NCI-H2171 (cell line): Measurements from ENCODE around the gene CLTCL1.
A peak's percentile ranks its signal among the peaks of the same experiment; 100 is the strongest.
"Not testable (repeated sequence)": the region's sequence is repeated elsewhere in the genome, so short reads cannot be mapped to it uniquely, and the experiment has no call there.

Experiments used
- DNase-seq: peaks from one replicate; lab custom pipeline; 2025; lab: John Stamatoyannopoulos, UW

CLTCL1 gene

DNA sequence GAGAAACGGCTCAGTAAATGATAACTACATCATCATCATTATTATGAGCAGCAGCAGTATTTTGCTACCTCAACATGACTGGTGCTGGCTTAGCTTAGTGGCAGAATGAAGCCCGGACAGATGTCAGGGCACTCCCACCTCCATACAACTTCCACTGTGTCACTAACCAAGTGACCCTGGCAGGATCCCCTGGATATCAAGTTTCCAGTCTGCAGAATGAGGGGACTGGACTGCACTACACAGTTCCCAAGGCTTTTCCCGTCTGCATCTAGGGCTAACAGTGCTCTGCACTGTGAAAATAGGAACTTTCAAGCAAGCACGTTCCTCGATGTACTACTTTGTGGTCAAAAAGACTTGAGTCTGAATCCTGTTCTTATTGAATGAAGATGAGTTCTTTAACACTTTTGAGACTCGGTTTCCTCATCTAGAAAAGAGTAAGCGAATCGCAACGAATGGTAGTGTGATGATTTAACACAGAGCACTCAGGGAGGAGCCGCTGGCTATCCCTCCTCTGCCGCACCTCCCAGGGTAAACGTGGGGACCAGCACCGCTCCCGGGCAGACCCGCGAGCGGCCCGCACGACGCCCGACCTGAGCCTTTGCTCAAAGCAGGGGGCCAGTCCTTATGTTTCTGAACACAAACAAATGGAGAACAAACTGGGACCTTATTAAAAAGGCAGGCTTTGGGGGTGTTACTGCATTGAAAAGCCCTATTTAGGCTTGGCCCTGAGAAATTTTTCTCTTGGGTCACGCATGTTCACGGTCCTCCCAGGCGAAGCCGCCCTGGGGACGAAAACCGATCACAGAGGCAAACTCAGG, 910 bp downstream of the CLTCL1 start:
- no peak for DNase-seq

DNA sequence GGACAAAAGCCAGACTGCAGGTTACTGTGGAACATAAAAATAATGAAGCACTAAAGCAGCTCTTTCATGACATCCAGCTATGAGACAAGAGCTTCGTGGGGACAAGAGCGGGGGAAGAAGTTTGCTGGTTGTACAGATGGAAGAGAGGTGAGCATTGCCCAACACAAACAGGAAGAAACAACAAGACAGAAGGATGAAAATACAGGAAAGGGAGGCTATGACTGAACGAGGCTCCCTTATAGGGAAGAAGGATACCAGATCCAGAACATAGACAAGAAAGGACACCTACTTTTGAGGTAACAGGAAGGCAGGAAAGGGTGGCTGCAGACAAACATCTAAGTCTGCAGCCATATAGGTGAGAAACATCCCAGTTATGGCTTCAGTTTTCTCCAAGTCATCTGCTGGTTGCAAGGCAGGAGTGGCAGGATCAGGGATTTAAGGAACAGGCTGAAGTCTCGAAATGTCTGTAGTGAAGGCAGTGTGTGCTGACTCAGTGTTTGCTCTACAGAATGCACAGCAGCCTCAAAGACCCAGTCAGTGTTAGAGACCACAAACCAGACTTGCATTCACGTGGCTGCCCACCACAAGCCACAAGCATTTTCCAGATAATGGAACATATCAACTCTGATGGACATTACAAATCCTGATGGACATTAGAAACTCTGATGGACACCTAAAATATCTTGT, 1.9 kb downstream of the CLTCL1 start:
- no peak for DNase-seq

DNA sequence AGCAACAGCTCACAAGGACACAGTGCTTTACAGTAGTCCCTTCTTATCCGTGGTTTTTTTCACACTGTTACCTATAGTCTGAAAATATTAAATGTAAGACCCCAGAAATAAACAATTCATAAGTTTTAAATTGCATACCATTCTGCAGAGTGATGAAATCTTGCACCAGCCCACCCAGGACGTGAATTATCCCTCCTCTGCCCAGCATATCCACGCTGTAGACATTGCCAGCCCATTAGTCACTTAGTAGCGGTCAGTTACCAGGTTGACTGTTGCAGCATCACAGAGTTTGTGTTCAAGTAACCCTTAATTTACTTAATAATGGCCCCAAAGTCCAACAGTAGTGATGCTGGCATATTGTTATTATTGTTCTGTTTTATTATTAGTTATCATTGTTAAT, 3.6 kb downstream of the CLTCL1 start:
- no peak for DNase-seq

DNA sequence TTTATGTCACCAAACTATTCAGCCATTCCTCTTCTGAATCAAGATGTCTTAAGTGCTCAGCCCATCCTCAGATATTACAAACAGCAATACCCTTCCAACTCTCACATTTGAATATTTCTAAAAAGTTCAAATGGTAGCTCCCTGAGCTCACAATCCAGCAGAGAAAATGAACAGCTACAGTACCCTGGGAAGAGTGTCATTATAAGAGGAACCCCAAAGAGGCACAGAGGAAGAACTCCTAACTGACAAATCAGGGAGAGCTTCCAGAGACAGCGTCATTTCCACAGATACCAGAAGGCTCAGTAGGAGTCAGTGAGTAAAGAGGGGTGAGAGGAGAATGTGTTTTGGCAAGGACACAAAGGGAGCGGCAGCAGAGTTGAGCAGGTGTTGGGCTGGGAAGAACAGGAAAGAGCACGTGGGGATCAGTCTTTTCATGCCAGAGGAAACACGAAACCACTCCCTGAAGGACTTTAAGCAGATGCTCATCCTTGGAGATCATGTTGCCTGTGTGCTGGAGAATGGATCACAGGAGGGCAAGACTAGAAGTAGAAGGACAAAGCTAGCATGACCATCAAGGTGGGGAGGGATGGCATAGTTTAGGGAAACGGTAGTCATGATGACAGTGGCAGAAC, 4.3 kb downstream of the CLTCL1 start:
- peak; percentile 95 for DNase-seq

DNA sequence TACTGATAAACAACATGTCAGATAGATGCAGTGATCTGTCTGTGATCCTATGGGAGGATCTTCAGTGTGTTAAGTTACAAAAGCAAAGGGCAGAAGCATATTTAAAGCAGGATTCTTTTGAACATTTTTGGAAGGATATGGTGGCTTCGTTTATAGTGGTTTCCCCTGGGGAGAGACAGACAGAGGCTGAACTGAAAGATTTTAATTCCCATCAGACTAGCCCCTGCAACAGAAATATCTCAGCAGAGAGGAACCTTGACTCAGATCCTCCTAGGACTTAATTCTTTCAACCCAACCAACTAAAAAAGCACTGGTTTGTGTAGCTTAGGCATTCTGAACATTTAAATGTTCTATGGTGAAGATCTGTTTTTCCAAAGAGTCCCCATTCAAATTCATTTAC, 5.7 kb downstream of the CLTCL1 start:
- no peak for DNase-seq

DNA sequence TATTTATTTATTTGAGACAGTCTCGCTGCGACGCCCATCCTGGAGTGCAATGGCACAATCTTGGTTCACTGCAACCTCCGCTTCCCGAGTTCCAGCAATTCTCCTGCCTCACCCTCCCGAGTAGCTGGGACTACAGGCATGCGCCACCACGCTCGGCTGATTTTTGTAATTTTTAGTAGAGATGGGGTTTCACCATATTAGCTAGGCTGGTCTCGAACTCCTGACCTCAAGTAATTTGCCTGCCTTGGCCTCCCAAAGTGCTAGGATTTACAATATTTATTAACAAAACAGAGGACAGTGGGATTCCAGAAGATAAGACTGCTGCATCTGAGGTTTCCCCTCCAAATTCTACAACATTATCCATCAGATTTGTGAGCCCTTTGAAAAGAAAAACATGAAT, 12.4 kb downstream of the CLTCL1 start:
- not testable (repeated sequence) for DNase-seq

DNA sequence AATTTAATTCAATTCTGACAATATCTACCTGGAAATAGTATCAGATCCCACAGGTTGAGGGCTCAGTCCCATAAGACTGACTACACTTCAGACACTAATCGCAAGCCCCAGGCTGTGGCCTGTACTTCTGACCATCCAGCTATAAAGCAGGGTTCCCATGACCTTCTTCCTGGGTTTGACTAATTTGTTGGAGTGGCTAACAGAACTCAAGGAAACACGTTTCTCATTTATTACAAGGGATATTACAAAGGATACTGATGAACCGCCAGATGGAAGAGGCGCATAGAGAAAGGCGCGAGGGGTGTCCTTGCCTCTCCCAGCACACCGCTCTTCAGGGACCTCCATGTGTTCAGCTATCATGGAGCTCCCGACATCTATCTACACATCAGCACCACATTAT, 13.7 kb downstream of the CLTCL1 start:
- no peak for DNase-seq

DNA sequence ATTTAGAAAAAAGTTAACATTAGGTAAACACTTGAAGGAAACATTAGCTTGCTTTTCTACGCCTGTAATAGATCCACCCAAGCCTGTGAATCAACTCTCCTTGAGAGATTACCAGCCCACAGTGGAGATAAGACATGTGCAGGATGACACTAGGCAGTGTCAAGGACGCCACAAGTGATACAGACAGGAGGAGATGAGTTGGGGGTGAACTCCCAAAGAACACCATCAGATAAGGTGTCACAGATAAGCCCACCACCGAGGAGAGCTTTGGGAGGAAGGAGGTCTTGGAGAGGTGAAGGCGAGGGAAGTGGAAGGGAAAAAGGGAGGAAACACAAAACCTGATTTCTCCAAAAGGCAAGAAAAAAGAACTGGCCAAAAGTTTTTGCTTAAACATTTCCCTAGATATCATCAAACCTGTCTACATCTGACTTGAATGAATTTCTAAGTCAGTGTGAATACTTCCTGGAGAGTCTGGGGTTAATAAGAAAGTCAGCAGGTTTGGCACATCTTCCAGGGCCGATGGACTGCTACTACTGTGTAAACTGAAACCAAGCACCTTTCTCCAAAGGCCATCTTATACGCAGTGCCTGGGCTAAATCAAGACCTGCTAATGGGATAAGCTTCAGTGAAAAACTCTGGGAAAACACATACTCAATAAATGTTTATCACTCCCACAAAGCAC, 15.5 kb downstream of the CLTCL1 start:
- no peak for DNase-seq

DNA sequence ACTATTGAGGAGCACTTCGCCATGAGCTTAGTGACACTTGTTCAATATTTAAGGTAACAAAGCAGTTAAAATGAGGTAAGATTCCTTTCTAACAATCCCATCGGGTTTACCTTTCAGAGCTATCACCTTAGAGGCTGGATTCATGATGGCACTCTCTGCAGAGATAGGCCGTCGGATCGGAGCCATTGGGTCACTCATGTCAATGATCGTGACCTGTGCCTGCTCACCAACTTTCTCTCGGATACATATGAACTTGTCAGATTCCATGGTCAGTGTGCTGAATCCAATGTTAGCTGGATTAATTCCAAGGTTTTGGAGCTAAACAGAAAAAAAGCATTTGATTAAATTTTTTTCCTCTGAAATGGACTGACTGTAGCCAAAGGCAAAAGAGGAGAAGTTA, 16.0 kb downstream of the CLTCL1 start:
- no peak for DNase-seq

DNA sequence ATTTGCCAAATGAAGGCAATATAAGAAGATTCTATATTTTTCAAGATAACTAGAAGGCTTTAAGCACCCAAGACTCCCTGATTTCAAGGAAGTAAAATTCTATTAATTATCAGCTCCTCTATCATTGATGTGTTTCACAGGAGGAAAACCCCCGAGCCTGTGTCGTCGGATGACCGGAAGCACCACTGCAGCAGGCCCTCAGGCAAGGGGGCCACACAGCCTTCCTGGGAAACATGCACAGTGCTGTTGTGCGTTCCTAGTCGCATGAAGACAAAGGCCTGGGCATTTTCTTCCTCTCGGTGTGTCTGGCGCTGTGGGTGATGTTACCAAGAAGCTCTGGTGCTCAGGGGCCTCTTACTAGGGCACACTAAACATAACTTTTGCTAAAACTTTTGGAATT, 16.4 kb downstream of the CLTCL1 start:
- DNase-seq, result no peak

DNA sequence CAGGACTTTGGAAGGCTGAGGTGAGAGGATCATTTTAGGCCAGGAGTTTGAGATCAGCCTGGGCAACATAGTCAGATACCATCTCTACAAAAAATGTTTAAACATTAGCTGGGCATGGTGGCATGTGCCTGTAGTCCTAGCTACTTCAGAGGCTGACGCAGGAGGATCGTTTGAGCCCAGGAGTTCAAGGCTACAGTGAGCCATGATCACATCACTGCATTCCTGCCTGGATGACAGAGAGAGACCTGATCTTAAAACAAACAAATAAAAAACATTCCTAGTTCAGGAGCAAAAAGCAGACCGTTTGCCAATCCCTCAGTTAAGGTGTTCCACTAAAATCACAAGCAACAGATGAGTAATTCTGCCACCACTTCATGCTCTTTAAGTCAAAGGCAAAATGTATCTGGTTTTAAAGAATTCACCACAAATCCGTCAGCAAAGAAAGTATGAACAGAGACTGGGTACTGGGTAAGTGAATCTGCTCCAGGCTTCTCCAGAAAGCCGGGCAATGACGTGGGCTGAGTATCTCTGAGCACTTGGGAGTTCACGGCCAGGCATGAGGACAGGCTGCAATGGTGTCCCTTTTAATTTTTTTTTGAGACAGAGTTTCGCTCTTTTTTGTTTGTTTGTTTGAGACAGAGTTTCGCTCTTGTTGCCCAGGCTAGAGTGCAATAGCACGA, 19.5 kb downstream of the CLTCL1 start:
- no peak for DNase-seq

DNA sequence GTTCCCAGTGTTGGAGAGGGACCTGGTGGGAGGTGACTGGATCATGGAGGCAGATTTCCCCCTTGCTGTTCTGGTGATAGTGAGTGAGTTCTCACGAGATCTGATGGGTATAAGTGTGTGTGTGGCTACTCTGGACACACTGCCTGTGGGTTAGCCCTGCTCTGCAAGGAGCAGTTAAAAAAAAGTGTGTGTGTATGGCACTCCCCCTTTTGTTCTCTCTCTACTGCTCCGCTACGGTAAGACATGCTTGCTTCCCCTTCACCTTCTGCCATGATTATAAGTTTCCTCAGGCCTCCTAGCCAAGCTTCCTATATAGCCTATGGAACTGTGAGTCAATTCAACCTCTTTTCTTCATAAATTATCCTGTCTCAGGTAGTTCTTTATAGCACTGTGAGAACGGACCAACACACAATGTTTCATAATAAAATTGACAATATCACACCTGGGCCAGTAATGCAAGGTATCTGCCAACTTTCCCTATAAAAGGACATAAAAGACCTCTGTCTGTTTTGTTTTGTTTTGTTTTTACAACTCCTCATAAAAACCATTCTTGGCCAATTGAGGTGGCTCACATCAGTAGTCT, 20.2 kb downstream of the CLTCL1 start:
- DNase-seq, result no peak

DNA sequence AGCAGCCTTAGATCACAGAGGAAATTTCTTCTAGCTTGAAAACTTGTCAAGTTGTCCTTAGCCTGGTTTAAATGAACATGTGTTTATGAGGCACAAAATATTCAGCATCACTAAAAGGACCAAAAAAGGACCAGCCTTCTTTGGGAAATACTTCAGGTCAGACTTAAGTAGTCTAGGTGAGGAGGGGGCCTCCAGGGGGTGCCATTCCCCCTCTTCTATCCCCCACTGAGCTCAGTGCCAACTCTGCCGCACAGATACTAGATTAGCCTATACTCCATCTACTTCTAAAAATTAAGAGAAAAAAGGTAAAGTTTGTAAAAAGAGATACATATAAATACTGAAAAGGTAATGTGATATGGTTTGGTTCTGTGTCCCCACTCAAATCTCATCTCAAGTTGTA, 20.6 kb downstream of the CLTCL1 start:
- DNase-seq, result no peak

DNA sequence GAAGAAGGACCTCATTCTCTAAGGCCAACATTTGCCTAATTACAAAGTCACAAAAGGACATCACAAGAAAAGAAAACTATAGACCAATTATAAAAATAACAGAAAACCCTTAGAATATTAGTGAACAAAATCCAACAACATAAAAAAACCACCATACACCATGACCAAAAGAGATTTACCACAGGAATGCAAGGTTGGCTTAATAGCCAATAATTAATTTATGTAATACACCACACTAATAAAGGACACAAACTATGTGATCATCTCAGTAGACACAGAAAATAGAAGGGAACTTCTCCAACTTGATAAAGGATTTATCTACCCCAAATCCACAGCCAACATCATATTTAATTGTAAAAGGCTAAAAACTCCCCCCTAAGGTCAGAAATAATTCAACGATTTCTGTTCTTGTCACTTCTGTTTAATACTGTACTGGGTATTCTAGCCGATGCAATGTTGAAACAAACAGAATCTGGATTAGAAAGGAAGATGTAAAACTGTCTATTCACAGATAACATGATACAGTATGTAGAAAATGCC, 24.9 kb downstream of the CLTCL1 start:
- DNase-seq, result no peak

DNA sequence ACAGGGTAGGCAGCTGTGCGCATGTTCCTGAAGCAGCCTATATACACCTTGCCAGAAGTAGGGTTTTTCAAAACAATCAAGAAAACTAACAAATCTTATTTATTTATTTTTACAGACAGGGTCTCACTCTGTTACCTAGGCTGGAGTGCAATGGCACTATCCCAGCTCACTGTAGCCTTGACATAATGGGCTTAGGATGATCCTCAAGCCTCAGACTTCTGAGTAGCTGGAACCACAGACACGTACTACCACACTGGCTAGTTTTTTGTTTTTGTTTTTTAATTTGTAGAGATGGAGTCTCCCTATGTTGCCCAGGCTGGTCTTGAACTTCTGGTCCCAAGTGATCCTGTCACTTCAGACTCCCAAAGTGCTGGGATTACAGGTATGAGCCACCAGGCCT, 25.7 kb downstream of the CLTCL1 start:
- no peak for DNase-seq

DNA sequence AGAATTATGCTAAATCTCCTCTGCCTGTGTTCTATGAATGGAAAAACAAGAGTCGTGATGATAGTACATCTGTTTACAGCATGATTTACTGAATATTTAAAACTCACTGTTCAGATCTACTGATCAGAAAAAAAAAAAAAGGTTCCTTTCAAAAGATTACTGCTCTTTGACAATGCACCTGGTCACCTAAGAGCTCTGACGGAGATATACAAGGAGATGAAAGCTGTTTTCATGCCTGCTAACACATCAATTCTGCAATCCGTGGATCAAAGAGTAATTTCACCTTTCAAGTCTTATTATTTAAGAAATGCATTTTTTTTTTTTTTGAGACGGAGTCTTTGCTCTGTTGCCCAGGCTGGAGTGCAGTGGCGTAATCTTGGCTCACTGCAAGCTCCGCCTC, 30.7 kb downstream of the CLTCL1 start:
- no peak for DNase-seq

DNA sequence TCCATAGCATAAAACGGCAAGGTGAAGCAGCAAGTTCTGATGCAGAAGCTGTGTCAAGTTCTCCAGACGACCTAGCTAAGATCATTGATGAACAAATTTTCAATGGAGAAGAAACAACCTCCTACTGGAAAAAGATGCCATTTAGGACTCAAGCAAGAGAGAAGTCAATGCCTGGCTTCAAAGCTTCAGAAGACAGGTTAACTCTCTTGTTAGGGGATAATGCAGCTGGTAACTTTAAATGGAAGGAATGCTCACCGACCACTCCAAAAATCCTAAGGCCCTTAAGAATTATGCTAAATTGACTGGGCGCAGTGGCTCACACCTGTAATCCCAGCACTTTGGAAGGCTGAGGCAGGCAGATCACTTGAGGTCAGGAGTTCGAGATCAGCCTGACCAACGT, 31.3 kb downstream of the CLTCL1 start:
- no peak for DNase-seq

DNA sequence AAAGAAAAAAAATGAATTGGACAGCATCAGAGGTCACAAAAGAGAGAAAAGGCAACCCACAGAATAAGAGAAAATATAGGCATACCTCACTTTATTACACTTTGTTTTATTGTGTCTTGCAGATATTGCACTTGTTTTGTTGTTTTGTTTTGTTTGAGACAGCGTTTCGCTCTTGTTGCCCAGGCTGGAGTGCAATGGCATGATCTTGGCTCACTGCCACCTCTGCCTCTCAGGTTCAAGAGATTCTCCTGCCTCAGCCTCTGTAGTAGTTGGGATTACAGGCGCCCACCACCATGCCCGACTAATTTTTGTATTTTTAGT, 32.6 kb downstream of the CLTCL1 start:
- not testable (repeated sequence) for DNase-seq

DNA sequence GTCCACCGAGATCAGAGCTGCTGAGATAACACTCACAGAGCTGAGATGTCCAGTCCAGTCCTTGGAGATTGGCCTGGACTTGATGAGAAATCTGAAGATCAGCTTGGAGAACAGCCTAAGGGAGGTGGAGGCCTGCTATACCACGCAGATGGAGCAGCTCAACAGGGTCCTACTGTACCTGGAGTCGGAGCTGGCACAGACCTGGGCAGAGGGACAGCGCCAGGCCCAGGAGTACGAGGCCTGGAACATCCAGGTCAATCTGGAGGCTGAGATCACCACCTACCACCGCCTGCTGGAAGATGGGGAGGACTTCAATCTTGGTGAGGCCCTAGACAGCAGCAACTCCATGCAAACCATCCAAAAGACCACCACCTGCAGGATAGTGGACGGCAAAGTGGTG, 33.1 kb downstream of the CLTCL1 start:
- DNase-seq, result no peak

DNA sequence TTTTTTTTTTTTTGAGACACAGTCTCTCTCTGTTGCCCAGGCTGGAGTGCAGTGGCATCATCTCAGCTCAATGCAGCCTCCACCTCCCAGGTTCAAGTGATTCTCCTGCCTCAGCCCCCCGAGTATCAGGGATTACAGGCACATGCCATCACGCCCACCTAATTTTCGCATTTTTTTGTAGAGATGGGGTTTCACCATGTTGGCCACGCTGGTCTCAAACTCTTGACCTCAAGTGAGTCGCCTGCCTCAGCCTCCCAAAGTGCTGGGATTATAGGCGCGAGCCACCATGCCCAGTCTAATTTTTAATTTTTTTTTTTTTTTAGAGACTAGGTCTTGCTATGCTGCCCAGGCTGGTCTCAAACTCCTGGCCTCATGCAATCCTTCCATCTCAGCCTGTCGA, 35.2 kb downstream of the CLTCL1 start:
- not testable (repeated sequence) for DNase-seq

DNA sequence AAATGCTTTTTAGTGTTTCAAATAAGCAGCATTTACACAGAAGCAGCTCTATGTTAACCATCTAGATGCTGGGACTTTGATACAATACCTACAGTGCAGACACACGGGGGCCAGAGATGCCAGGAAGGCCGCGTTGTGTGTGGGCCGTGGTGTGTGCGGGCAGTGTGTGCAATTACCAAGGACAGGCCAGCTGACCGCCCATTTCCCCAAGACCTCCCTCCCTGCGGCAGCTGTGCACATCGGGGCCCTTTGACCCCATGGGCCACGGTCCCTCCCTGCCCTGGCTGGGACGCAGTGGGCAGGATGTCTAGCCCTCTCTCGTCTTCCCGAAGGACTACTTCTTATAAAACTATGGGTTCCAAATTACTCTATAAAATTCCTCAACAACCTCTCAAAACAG, 38.4 kb downstream of the CLTCL1 start:
- no peak for DNase-seq
